ENCODE results near the gene AEBP2. TPM values are rescaled to one million over a fixed set of nuclear protein-coding genes. Genes with fewer than 3 reads are reported as not detected.

The AEBP2 gene
- total and polyA plus RNA-seq, 2 of the 13 experiments (the other 11 are each of a cell fraction or from before 2014, with no cell fraction given), result 9.2 to 17.9 TPM

GRCh38 chr12:19439059-19440018, at the start of gene AEBP2 (continued):
- TF ChIP-seq ZNF503 (CRISPR knock-in tag; IDR thresholded peaks at IDR 0.05), result no peak; the same call in 1 of the 2 replicates
- TF ChIP-seq GTF2F1 (IDR thresholded peaks at IDR 0.05; ENCODE audit: low read length), result no peak
- TF ChIP-seq MXD1 (CRISPR knock-in tag; IDR thresholded peaks at IDR 0.05), result peak; percentile 91
- no peak for TF ChIP-seq REXO4 (CRISPR knock-in tag; IDR thresholded peaks at IDR 0.05; ENCODE audit: borderline replicate concordance)
- no peak for TF ChIP-seq ZNF556 (CRISPR knock-in tag; IDR thresholded peaks at IDR 0.05; ENCODE audit: borderline replicate concordance)
- no peak for TF ChIP-seq NCOA5 (CRISPR knock-in tag; IDR thresholded peaks at IDR 0.05)
- TF ChIP-seq KAT7 (CRISPR knock-in tag; IDR thresholded peaks at IDR 0.05; ENCODE audit: borderline replicate concordance), result peak; percentile 51; the same call in 1 of the 2 replicates
- no peak for TF ChIP-seq GRHL1 (CRISPR knock-in tag; conservative IDR thresholded peaks at IDR 0.05)
- peak; percentile 62 for TF ChIP-seq ZNF879 (CRISPR knock-in tag; IDR thresholded peaks at IDR 0.05)
- TF ChIP-seq ZBTB1 (CRISPR knock-in tag; IDR thresholded peaks at IDR 0.05; ENCODE audit: borderline replicate concordance), result no peak
- TF ChIP-seq ZNF557 (CRISPR knock-in tag; IDR thresholded peaks at IDR 0.05), result 0 out of 2 replicates have a peak, but pooled peaks have one; percentile 26
- peak; percentile 65; the same call in 1 of the 2 replicates for TF ChIP-seq ZNF20 (CRISPR knock-in tag; IDR thresholded peaks at IDR 0.05)
- no peak for TF ChIP-seq XRCC5 (optimal IDR thresholded peaks at IDR 0.05; ENCODE audit: low read length)
- peak; percentile 84; the same call in 1 of the 2 replicates for TF ChIP-seq CREB3 (CRISPR knock-in tag; IDR thresholded peaks at IDR 0.05)
- peak; percentile 66; the same call in 1 of the 2 replicates for TF ChIP-seq ZFYVE20 (CRISPR knock-in tag; IDR thresholded peaks at IDR 0.05; ENCODE audit: borderline replicate concordance, low read depth)
- TF ChIP-seq MBD4 (IDR thresholded peaks at IDR 0.05; ENCODE audit: borderline replicate concordance, low read length), result no peak
- no peak for TF ChIP-seq ZNF572 (CRISPR knock-in tag; IDR thresholded peaks at IDR 0.05)
- no peak for TF ChIP-seq DBP (CRISPR knock-in tag; IDR thresholded peaks at IDR 0.05; ENCODE audit: not compliant biosample characterization)
- TF ChIP-seq CERS6 (CRISPR knock-in tag; IDR thresholded peaks at IDR 0.05), result no peak
- TF ChIP-seq ZBTB21 (CRISPR knock-in tag; IDR thresholded peaks at IDR 0.05), result no peak
- no peak for TF ChIP-seq ZNF207 (IDR thresholded peaks at IDR 0.05; ENCODE audit: borderline replicate concordance)
- 0 out of 2 replicates have a peak, but pooled peaks have one; percentile 9 for TF ChIP-seq FOXM1 (CRISPR knock-in tag; IDR thresholded peaks at IDR 0.05)
